GM18951 (cell line): Measurements from ENCODE around the gene LIPG.
"Not testable (repeated sequence)": the region's sequence is repeated elsewhere in the genome, so short reads cannot be mapped to it uniquely, and the experiment has no call there.

Source experiments
- POLR2A ChIP-seq: IDR thresholded peaks from 4 replicates; pipeline ENCODE4 v1.6.1; 2011; ENCODE audit warnings: mild to moderate bottlenecking; ENCODE audit not compliant: insufficient read length, insufficient read depth; ENCODE audit errors: extremely low read depth
- in situ Hi-C: fragments of 300-500 bp; cut with MboI; formaldehyde crosslinking; loops from one replicate; pipeline ENCODE4 v1.12.0; 2022; ENCODE audit warnings: low sequenced_read_pairs, mixed read lengths, inconsistent platforms; ENCODE audit not compliant: unreplicated experiment

Gene LIPG

GRCh38 chr18:49561289-49562193 lies at the start of gene LIPG:
LIPG (plus strand) TSS chr18:49562057; CDS start chr18:49562309, 252 bp downstream.
- peak; percentile 55 for TF ChIP-seq POLR2A
- in situ Hi-C loops: no loop called here

GRCh38 chr18:49512876-49513275 lies 49.0 kb upstream of the LIPG start:
- in situ Hi-C loops: not testable (repeated sequence)

- no peak for TF ChIP-seq POLR2A
- in situ Hi-C loops: no loop called here
These were observed 47.3 kb upstream of the LIPG start for GRCh38 chr18:49514577-49514976.

GRCh38 chr18:49515003-49515402 lies 46.9 kb upstream of the LIPG start:
- in situ Hi-C loops: not testable (repeated sequence)

GRCh38 chr18:49515516-49515915 lies 46.3 kb upstream of the LIPG start:
- in situ Hi-C loops: no loop called here
- TF ChIP-seq POLR2A: no peak

- TF ChIP-seq POLR2A: no peak
- in situ Hi-C loops: no loop called here
These were observed 44.4 kb upstream of the LIPG start for GRCh38 chr18:49517483-49517882.

GRCh38 chr18:49519101-49519971 lies 42.5 kb upstream of the LIPG start:
- in situ Hi-C loops: no loop called here
- no peak for TF ChIP-seq POLR2A

GRCh38 chr18:49520661-49521145 lies 41.2 kb upstream of the LIPG start:
- in situ Hi-C loops: no loop called here
- TF ChIP-seq POLR2A: no peak

- in situ Hi-C loops: no loop called here
- no peak for TF ChIP-seq POLR2A
These were observed 40.5 kb upstream of the LIPG start for GRCh38 chr18:49521216-49521835.

- in situ Hi-C loops: not testable (repeated sequence)
These were observed 38.2 kb upstream of the LIPG start for GRCh38 chr18:49523580-49524093.

- in situ Hi-C loops: no loop called here
- no peak for TF ChIP-seq POLR2A
These were observed 37.5 kb upstream of the LIPG start for GRCh38 chr18:49524349-49524748.

GRCh38 chr18:49524951-49525350 lies 36.9 kb upstream of the LIPG start:
- in situ Hi-C loops: no loop called here
- TF ChIP-seq POLR2A: no peak

GRCh38 chr18:49525981-49526380 lies 35.9 kb upstream of the LIPG start:
- in situ Hi-C loops: no loop called here
- no peak for TF ChIP-seq POLR2A
